Esophagus squamous epithelium (tissue), 5 donors: ENCODE results near the gene GOSR1. TPM values are rescaled to one million over a fixed set of nuclear protein-coding genes. Genes with fewer than 3 reads are reported as not detected.

Experiments
- DNase-seq: peaks from one replicate; lab custom pipeline; 2025; lab: John Stamatoyannopoulos, UW
- H3K27ac ChIP-seq, 4 donors: fragments of 200-600 bp; sonication (generic); one replicate each; pipeline ENCODE4 v1.5.1; 2016 to 2019; ENCODE audit warnings: mild to moderate bottlenecking in 1 of 4
- H3K27me3 ChIP-seq, 4 donors: fragments of 200-600 bp; sonication (generic); 1 replicate in 3 of 4; 2 replicates in 1 of 4; pipeline versions ENCODE4 v1.5.1 to v1.6.0; 2017 to 2021; ENCODE audit warnings: antibody characterized with exemption in 1 of 4
- H3K36me3 ChIP-seq, 3 donors: fragments of 200-600 bp; sonication (generic); one replicate each; pipeline ENCODE4 v1.5.1; 2016 to 2019
- H3K4me1 ChIP-seq, 3 donors: fragments of 200-600 bp; sonication (generic); one replicate each; pipeline ENCODE4 v1.5.1; 2017 to 2019
- H3K4me3 ChIP-seq, 4 donors: fragments of 200-600 bp; sonication (generic); 1 replicate in 3 of 4; 2 replicates in 1 of 4; pipeline ENCODE4 v1.5.1; 2016 to 2019; ENCODE audit warnings: mild to moderate bottlenecking in 2 of 4, moderate library complexity in 1 of 4
- H3K9me3 ChIP-seq, 3 donors: fragments of 200-600 bp; sonication (generic); one replicate each; pipeline ENCODE4 v1.5.1; 2016 to 2019
- CTCF ChIP-seq, 6 experiments: fragments of 450-650 bp in 4 of 6; fragments of 200-600 bp in 2 of 6; sonication (generic) in 2 of 6; IDR thresholded peaks; one replicate each; pipeline ENCODE4 v1.5.1; 2016 to 2019; ENCODE audit warnings: antibody characterized with exemption in 6 of 6, mild to moderate bottlenecking in 4 of 6, moderate library complexity in 4 of 6
- POLR2A ChIP-seq, 4 donors: fragments of 450-650 bp; IDR thresholded peaks; one replicate each; pipeline ENCODE4 v1.6.1; 2017; ENCODE audit warnings: antibody characterized with exemption in 4 of 4, mild to moderate bottlenecking in 4 of 4, moderate library complexity in 3 of 4
- WGBS, 2 donors: methylation state at CpG; one replicate each; pipeline ENCODE4 v1.1.5; 2018; 5-methylcytosine and 5-hydroxymethylcytosine counted together
- intact Hi-C: fragments of 100-400 bp; cut with DNase I; formaldehyde crosslinking; loops from one replicate; pipeline ENCODE4 v1.15.0; 2022
- total RNA-seq, 4 donors: library from RNA; depleted of rRNA; stranded (reverse); fragments of >200 nt; gene quantifications; one replicate each; pipeline ENCODE4 v1.1.0, GENCODE V29; 2016
- donor health status: DM: yes; HTN: yes; CAD: no.

GOSR1 gene
- 10 to 100 TPM; 19.4 to 50.4 (median 37.7) TPM for total RNA-seq

- DNase-seq, result peak; percentile 48
- Histone ChIP-seq H3K4me1 (peaks cover 5 to 43% (median 18%) of the 10 kb centered on the region in 3 donors), H3K9me3 (no peaks in the 10 kb centered on the region), H3K27ac (peak within 1 kb of the TSS; percentile 91 to 98 (median 94)), H3K36me3 (peaks cover 0 to 31% (median 5%) of the 10 kb centered on the region in 3 donors), H3K27me3 (no peaks in the 10 kb centered on the region), H3K4me3 (peak within 1 kb of the TSS; percentile 71 to 99 (median 87))
- intact Hi-C loops, result no loop called here
- TF ChIP-seq POLR2A (IDR thresholded peaks at IDR 0.05), result peak in 2 of 4 donors; percentile 20 to 52
- peak; percentile 63 to 86 (median 79) for TF ChIP-seq CTCF (IDR thresholded peaks at IDR 0.05)
- 1% methylated on average over 19 to 35 of the region's 37 CpGs for WGBS, 2 donors
Measured at GRCh38 chr17:30477083-30477773, at the start of gene GOSR1. Gene GOSR1, plus strand, starts transcription at chr17:30477408. Its CDS starts 26 bp downstream, at chr17:30477434.

GRCh38 chr17:30427611-30428010, 49.6 kb upstream of the GOSR1 start:
- no peak for TF ChIP-seq POLR2A (IDR thresholded peaks at IDR 0.05)
- no peak for TF ChIP-seq CTCF (IDR thresholded peaks at IDR 0.05)
- DNase-seq, result no peak
- 92% methylated on average over 1 of the region's 1 CpG for WGBS, 2 donors
- H3K4me3 ChIP-seq, result no peak overlapping the region
- H3K9me3 ChIP-seq, result no peaks in the 10 kb centered on the region
- H3K36me3 ChIP-seq, result peaks cover 0 to 83% (median 5%) of the 10 kb centered on the region in 3 donors
- H3K27me3 ChIP-seq, result no peaks in the 10 kb centered on the region
- no peak overlapping the region for H3K27ac ChIP-seq
- no peaks in the 10 kb centered on the region for H3K4me1 ChIP-seq
- intact Hi-C loops, result no loop called here

GRCh38 chr17:30429155-30429554, 48.1 kb upstream of the GOSR1 start:
- Histone ChIP-seq H3K27ac (no peak overlapping the region), H3K9me3 (no peaks in the 10 kb centered on the region), H3K4me1 (peaks cover 0 to 11% (median 0%) of the 10 kb centered on the region in 3 donors), H3K27me3 (no peaks in the 10 kb centered on the region), H3K36me3 (peaks cover 0 to 72% (median 9%) of the 10 kb centered on the region in 3 donors), H3K4me3 (no peak overlapping the region)
- no peak for TF ChIP-seq POLR2A (IDR thresholded peaks at IDR 0.05)
- no peak for TF ChIP-seq CTCF (IDR thresholded peaks at IDR 0.05)
- DNase-seq, result no peak
- intact Hi-C loops, result no loop called here
- WGBS, 2 donors, result 82 to 88% methylated on average over 1 of the region's 1 CpG

GRCh38 chr17:30433514-30433913, 43.7 kb upstream of the GOSR1 start:
- 58 to 78% methylated on average over 1 of the region's 1 CpG for WGBS, 2 donors

More at GRCh38 chr17:30433514-30433913, 43.7 kb upstream of the GOSR1 start:
- Histone ChIP-seq H3K4me1 (peaks cover 0 to 11% (median 0%) of the 10 kb centered on the region in 3 donors), H3K9me3 (no peaks in the 10 kb centered on the region), H3K4me3 (no peak overlapping the region), H3K27ac (no peak overlapping the region), H3K36me3 (peaks cover 0 to 58% (median 9%) of the 10 kb centered on the region in 3 donors), H3K27me3 (no peaks in the 10 kb centered on the region)
- intact Hi-C loops, result no loop called here
- DNase-seq, result no peak
- TF ChIP-seq POLR2A (IDR thresholded peaks at IDR 0.05) (no peak), CTCF (IDR thresholded peaks at IDR 0.05) (no peak)
